ENCODE measurements around the gene AFAP1.

DNA sequence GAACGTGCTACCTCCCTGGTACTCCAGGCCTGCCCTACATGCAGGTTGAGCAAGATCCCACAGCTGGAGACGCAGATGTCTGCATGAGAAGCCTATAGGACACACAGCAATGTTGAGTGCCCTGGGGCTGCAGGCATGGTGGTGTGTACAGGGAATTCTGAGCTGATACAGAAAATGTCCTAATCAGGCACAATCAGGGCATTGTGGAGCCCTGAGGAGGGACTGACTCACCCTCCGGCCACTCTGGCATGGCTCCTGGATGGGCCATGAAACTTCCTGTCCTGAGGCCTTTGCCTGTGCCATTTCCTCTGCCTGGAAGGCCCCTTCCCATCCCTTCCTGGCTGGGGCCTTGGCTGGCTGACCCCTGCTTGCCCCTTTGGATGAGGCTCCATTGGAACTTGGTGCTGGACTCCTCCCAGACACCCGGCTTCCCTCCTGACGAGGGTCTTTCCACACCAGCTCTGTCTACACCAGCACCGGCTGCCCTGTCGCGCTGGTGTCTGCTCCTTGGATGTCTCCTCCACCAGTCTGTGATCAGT lies 16.7 kb upstream of the AFAP1 start:
- TF ChIP-seq GATA2 (IDR thresholded peaks at IDR 0.05; ENCODE audit: low read depth, low read length) (no peak), GATA3 (IDR thresholded peaks at IDR 0.05; ENCODE audit: low read depth, low read length) (no peak)

All from SH-SY5Y (cell line).